NCI-H446 (cell line): ENCODE results near the gene ZSCAN5A.
"Not testable (repeated sequence)": the region's sequence is repeated elsewhere in the genome, so short reads cannot be mapped to it uniquely, and the experiment has no call there.

Experiments used
- DNase-seq, 2 experiments: peaks; one replicate each; lab custom pipeline; 2025; lab: John Stamatoyannopoulos, UW

Gene ZSCAN5A

DNA sequence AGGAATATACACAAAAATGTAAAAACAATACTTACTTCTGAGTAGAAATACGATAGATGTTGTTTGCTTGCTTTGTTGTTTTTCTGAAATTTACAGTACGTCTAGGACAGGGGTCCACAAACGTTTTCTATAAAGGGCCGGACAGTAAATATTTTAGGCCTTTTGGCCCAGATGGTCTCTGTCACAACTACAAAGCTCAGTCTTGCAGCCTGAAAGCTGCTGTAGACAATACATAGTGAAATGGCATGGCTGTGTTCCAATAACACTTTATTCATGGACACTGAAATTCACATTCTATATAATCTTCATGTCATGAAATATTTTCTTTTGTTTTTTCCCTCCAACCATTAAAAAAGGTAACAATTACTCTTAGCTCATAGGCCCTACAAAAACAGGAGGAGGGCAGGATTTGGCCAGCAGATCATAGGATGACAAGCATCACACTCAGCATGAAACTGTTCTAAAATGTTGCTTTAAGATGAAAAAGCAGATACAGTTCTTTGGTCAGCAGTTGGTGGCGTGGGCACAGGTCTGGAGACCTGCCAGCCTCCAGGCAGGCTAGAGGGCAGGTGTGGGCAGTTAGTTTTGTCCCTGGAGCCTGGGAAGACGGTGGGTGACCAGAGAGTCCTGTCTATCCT lies 42.4 kb downstream of the ZSCAN5A start, which contains the start of gene EDDM13:
Gene EDDM13 (plus strand): TSS at position 588 of the 638 bp plus-strand sequence. CDS start 87 bp downstream, outside the sequence.
- no peak for DNase-seq

DNA sequence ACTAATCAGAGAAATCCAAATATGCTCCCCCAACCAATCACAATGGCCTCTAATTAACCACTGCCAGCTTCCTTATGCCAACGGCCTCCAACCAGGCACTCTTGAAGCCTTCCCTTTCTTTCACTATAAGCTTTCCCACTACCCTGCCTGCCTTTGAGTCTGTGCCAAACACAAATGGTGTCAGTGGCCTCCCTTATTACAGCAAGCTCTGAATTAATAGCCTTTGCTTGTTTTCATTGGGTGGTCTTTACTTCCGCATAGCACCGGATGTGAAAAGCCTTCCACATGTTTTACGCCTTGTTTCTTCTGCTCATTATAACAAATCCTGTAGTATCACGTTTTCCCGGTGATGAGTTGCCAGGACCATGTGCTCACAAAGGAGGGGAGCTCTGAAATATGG lies 43.5 kb downstream of the ZSCAN5A start:
- DNase-seq: no peak

DNA sequence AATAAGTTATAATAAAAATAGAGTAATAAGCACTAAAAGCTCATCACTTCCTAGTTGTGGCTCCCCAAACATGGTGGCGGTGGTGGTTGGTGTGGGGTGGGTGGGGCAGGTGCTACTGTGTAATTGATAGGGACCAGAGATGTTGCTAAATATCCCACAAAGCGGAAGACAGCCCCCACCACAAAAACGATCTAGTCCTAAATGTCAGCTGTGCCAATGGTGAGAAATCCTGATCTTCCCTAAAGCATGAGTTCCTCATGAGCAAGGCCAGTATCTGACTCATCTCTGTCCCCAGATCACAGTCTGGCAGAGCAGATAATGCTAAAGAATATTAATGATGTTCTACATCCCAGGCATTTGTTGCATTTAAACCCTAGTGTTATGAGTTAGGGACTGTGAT lies 44.0 kb downstream of the ZSCAN5A start:
- DNase-seq: no peak

DNA sequence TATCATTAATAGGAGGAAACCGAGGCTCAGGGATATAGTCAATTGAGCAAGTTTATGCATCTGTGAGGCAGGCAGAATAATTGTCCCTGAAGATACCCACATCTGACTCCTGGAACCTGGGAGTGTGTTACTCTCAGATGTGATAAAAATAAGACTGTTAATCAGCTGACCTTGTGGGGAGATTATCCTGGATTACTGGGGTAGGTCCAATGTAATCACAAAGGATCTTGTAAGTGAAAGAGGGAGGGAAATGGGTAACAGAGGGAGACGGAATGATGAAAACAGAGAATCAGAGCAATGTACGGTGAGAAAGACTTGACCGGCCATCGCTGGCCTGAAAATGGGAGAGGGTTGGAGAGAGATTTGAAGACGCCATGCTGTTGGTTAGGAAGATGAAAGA lies 45.3 kb downstream of the ZSCAN5A start:
- DNase-seq: no peak

DNA sequence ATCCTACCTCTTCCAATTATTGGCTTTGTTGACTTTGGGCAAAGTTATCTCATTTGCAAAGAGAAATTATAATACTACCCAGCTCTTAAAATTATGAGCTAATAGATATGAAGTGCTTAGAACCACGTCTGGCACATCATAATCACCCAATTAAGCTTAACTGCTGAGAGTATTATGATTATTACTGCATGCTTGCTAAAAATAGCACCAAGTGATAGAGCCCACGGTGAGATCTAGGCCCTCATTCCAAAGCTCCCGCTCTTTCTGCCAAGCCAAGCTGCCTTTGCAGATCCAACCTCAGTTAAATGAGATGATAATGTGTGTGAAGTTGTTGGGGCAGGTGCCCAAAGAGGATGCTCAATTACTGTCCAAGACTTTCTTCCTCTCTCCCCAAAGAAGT lies 48.6 kb downstream of the ZSCAN5A start:
- DNase-seq: no peak

DNA sequence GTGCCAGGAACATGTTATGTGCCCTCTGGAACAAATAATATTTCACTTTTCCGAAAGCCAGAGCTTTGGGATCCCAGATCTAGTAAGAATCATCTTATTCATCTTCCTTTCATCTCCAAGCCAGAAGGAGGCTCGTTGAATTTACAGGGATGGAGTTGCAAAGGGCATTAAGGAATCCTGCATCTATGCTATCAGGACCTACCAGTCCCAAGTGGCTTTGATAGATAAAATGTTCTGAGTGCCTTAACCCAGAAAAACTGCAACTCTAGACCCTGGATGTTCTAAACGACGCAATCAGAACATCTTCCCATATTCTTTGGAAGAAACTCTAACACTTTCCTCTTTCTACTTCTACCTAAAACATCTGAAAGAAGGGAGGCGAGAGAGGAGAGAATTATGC lies 51.3 kb downstream of the ZSCAN5A start:
- DNase-seq: no peak

DNA sequence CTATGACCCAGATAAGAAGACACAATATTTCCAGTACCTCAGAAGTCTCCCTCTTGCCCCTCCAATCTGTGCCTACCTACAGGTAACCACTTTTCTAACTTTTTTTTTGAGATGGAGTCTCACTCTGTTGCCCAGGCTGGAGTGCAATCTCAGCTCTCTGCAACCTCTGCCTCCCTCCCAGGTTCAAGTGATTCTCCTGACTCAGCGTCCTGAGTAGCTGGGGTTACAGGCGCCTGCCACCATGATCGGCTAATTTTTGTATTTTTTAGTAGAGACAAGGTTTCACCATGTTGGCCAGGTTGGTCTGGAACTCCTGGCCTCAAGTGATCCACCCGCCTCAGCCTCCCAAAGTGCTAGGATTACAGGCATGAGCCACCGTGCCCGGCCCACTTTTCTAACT lies 52.7 kb downstream of the ZSCAN5A start:
- not testable (repeated sequence) for DNase-seq

DNA sequence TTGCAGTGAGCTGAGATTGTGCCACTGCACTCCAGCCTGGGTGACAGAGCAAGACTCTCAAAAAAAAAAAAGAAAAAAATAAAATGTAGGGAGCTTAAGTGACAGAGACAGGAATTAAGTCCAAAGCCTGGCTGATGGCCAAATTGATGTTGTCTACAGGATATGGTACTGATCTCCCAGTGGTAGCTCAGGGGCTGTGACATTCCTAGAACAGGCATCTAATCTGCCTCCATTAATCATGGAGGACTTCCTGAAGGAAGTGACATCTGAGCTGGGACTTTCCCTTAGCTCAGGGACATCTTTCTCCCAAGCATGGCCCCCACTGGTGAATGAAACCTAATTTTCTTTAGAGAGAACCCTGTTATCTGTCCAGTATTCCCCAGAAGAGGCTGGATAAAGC lies 53.5 kb downstream of the ZSCAN5A start:
- DNase-seq: no peak

DNA sequence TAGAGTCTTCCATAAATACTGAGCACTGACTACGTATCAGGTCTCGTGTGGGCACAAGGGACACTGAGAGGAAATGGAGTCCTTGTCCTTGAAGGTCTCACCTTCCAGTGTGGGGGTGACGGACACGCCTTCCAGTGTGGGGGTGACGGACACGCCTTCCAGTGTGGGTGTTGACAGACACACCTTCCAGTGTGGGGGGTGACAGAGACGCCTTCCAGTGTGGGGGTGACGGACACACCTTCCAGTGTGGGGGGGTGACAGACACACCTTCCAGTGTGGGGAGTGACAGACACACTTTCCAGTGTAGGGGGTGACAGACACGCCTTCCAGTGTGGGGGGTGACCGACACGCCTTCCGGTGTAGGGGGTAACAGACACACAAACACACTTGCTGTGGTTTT lies 56.4 kb downstream of the ZSCAN5A start:
- no peak for DNase-seq

DNA sequence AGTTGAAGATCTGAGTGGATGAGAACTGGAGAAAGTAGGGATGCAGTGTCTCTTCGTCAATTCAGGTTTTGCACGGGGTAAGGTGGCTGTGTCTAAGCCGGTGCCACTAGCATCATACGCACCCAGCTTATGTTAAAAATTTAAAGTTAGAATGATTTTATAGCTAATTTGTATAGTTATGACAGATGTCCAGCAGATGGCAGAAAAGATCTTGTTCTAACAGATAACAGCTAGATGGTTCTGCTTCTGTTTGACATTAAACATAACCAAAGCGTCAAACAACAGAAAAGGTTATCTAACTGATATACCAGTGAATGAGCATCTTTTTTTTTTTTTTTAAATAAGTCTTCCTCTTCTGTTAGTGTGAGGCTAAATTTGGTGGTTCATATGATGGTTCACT lies 60.9 kb downstream of the ZSCAN5A start:
- DNase-seq: peak in 1 of 2 experiments; percentile 65

DNA sequence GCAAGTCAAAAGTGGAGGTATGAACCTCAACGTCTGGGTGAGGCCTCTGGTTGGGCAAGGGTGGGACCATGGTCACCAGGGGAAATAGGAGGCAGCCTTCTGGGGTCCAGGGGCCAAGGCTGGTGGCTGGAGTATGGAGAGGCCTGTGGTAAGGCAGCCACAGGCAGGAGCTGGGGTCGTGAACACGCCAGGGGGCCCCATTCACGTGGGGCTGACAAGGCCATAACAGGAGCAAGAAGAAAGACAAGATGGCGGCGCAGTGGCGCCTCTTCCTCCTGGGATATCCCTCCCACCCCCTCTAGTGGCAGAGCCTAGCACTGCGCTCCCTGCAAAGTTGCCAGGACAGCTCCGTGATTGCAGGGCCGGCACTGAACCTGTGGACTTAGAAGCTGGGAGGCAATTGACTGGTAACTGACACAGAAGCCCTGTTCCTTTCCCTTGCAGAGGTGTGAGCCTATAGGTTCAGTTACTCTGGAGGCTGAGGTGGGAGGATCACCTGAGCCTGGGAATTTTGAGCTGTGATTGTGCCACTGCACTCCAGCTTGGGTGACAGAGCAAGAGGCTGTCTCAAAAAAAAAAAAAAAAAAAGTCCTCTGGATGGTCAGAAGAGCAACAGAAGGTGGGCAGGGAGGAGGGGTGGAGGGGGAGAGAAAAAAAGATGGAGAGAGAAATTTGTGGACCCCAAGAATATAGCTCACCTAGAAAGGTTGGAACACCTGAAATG lies 61.8 kb downstream of the ZSCAN5A start:
- DNase-seq: peak; percentile 32 to 75

DNA sequence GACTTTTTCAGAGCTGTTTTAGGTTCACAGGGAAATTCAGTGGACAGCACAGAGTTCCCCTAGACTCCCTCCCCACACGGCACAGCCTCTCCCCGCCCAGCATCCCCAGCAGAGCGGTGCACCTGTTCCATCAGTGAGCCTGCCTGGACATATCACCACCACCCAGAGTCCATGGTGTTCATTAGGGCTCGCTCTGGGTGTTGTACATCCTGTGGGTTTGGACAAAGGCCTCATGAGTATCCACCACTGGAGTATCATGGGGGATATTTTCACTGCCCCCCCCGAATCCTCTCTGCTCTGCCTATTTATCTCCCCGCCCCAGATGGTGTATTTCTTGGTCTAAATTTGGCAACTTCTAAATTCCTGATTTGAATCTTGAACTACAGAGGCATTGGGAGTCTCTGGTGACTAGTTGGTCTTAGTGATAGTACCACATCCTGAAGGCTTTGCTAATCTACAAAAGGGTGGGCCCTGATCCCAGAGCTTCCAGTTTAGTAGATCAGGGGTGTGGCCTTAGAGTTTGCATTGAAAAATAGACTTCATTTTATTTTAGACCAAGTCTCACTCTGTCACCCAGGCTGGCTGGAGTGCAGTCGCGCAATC lies 65.8 kb downstream of the ZSCAN5A start:
- not testable (repeated sequence) for DNase-seq

DNA sequence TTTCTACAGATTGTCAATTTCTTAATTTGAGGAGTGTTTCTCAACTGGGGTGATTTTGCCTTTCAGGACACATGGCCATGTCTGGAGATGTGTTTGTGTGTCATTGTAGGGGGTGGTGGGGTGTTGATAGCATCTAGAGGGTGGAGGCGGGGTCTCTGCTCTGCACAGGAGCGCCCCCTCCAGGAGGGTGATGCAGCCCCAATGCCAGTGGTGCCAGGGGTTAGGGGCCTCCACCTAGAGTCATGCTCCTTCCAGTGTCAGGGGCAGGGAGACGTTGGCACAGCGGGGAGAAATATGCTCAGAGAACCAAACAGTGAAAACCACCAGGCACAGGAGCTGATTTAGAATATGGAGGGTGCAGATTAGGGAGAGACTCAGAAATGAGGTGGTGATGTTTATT lies 68.9 kb downstream of the ZSCAN5A start:
- not testable (repeated sequence) for DNase-seq

DNA sequence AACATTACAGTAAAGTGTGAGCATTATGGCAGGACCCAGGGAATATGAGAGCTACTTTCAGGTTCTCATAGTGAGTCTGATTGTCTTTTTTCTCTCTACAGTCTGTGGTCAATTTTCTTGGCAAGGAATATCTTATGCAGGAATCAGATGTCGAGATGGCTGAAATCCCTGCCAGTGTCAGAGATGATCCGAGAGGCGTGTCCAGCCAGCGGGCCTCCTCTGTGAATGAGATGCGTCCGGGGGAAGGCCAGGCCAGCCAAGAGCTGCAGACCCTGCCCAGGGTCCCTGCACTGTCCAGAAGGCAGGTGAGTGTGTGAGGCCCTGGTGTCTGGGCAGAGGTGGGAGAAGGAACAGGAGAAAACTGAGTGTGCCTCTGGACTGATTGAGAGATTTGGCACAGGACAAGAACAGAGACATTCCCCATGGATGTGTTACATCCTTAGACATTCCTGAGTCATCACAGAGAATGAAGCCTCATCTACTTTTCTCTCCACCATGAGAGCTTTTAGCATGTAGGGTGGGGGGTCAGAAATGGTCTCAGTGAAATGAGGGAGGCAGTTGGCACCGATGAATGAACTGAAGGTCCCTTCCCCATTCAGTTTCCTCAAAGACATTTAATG lies 69.4 kb downstream of the ZSCAN5A start:
- DNase-seq: no peak

DNA sequence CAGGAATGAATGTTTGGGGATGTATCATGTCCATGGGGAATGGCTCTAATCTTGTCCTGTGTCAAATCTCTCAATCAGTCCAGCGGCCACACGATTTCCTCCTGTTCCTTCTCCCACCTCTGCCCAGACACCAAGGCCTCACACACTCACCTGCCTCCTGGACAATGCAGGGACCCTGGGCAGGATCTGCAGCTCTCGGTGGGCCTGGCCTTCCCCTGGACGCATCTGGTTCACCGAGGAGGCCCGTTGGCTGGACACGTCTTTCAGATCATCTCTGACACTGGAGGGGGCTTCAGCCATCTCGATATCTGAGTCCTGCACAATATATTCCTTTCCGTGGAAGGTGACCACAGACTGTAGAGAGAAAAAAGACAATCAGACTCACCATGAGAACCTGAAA lies 91.2 kb downstream of the ZSCAN5A start:
- no peak for DNase-seq

DNA sequence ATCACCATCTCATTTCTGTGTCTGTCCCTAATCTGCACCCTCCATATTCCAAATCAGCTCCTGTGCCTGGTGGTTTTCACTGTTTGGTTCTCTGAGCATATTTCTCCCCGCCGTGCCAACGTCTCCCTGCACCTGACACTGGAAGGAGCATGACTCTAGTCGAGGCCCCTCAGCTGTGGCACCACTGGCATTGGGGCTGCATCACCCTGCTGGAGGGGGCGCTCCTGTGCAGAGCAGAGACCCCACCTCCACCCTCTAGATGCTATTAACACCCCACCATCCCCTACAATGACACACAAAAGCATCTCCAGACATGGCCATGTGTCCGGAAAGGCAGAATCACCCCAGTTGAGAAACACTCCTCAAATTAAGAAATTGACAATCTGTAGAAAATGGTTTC lies 91.7 kb downstream of the ZSCAN5A start:
- DNase-seq: no peak

DNA sequence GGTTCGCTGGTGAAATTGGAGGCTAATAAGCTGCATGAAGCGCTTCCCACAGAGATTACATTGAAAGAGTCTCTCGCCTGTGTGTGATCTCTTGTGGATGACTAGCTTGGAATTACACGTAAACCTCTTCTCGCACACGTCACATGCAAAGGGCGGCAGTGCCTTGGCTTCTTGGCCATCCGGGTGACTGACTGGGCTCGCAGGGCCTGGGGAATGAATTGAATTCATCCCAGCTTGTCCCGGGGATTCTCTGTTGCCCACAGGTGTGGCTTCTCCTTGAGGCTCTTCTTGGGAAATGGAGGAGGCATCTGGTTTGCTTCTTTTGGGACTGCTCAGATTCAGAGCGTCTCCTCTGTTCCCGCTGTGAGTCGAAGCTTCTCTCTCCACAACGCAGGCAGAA lies 92.8 kb downstream of the ZSCAN5A start:
- no peak for DNase-seq

DNA sequence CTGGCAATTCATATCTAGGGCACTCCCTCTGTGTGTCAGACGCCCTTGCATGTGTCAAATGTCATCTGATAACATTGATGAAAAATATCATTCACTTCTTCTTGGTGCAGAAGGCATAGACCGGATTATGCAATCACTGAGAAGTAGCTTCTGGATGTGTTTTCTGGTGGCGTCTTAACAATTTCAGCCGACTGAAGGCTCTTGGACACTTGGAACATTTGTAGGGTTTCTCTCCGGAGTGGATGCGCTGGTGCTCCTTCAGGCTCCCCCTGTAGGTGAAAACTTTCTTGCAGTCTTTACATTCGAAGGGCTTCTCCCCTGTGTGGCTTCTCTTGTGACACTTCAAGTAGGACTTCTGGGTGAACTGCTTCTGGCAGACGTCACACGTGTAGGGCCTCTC lies 93.2 kb downstream of the ZSCAN5A start:
- not testable (repeated sequence) for DNase-seq

DNA sequence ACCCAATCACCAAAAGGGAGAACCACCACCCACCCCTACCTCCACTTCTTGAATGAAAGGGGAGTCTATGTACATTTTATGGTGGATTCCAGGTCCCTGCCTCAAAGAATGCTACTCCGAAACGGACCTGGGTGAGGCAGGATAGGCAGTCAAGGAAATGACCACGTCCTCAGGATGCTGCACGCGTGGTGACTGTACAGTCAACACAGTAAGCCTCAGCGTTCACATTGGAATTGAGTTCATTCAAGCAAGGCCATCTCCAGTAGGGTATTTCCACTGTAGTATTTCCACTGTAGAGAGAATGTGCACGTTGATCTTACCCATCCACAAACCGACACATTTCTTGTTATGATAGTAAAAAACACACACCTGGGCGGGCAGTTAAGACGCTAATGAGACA lies 95.7 kb downstream of the ZSCAN5A start:
- DNase-seq: no peak

DNA sequence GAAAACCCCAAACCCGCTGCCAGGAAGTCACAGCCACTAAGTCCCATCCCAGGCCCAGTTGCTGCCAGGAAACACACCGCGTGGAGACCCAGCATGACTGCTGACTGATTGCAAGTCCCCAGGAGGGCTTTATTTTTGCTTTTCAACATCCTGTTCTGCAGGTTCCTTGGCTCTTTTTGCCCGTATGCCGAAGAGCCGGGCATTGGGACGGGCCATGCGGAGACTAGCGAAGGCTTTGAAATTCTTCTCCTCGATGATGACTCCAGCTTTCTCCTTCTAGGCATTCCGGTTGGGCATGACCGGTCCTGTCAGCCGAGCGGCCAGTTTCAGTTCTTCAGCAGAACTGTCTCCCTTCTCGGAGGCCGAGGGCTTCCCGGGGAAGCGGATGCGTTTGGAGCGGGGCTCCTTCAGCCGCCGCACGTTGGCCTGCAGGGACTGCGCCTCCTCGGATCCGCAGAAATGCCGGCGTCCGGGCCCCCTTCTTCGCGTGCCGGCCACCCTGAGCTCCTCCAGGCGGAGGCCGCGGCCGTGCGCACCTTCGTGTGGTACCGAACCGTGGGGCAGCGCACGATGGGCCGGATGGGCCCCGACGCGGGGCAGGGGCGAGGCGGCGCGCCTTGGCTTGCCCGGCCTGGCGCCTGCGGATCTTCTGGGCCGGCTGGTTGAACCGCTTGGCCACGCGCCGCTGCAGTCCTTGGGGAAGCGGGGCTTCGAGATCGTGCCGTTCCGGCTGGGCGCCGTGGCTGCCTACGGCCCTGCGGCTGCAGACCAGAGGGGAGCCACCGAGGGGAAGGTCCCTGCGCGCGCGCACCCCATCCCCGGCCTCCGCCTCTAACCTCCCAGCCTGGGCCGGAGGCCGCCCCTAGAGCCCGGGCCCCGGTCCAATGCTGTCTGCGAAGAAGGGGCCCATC lies 97.3 kb downstream of the ZSCAN5A start:
- no peak for DNase-seq

DNA sequence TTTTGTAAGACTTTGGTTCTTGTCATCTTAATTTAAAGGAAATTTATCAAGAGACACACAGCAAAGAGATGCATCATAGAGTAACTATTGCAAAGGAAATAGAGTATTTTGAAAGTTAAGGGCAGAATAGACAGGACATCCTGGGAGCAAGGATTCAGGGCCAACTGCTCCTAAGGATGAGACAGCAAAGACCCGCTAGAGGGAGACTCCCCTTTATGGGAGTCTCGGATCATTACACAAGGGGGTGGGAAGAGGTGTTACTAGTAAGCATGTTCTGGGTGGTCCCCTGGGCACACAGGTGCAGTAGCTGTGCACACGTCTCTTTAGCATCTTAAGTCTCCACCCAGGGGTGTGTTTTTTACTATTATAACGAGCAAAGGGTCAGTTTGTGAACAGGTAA lies 102.9 kb downstream of the ZSCAN5A start:
- DNase-seq: no peak

DNA sequence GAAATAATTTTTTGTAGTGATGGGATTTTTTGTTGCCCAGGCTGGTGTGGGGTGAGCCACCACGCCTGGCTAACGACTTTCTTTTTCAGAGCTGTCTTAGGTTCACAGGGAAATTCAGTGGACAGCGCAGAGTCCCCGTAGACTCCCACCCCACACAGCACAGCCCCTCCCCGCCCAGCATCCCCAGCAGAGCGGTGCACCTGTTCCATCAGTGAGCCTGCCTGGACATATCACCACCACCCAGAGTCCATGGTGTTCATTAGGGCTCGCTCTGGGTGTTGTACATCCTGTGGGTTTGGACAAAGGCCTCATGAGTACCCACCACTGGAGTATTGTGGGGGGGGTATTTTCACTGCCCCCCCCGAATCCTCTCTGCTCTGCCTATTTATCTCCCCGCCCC lies 104.6 kb downstream of the ZSCAN5A start:
- DNase-seq: not testable (repeated sequence)
